Astrocyte (in vitro differentiated cells and primary cell): ENCODE measurements around the gene GIPC2. TPM values are rescaled to one million over a fixed set of nuclear protein-coding genes. Genes with fewer than 3 reads are reported as not detected.
"Not testable (repeated sequence)": the region's sequence is repeated elsewhere in the genome, so short reads cannot be mapped to it uniquely, and the experiment has no call there.

Experiments
- DNase-seq: peaks from one replicate; pipeline ENCODE4 v3.0.0-alpha.2; 2010; ENCODE audit warnings: low read depth
- FAIRE-seq: peaks from 2 replicates; lab custom pipeline; 2011; peaks lifted over from hg19 to GRCh38; lab: Jason Lieb, UNC
- H2AFZ ChIP-seq: 2 replicates; pipeline ENCODE4 v1.6.0; 2012; ENCODE audit warnings: low read depth, low read length, inconsistent platforms
- H3K27ac ChIP-seq: 2 replicates; pipeline ENCODE4 v1.5.1; 2011; ENCODE audit warnings: low read depth, low read length, inconsistent platforms
- H3K27me3 ChIP-seq: 2 replicates; pipeline ENCODE4 v1.6.0; 2011; ENCODE audit warnings: low read length, inconsistent platforms; ENCODE audit not compliant: insufficient read depth
- H3K36me3 ChIP-seq: 2 replicates; pipeline ENCODE4 v1.5.1; 2011; ENCODE audit warnings: low read length, inconsistent platforms; ENCODE audit not compliant: insufficient read depth
- H3K4me1 ChIP-seq: 2 replicates; pipeline ENCODE4 v1.5.1; 2011; ENCODE audit warnings: low read length, inconsistent platforms; ENCODE audit not compliant: insufficient read depth
- H3K4me2 ChIP-seq: 2 replicates; pipeline ENCODE4 v1.6.0; 2012; ENCODE audit warnings: low read length, inconsistent platforms
- H3K4me3 ChIP-seq: 2 replicates; pipeline ENCODE4 v1.5.1; 2011; ENCODE audit warnings: low read depth, mild to moderate bottlenecking, low read length, inconsistent platforms; ENCODE audit not compliant: insufficient read depth
- H3K79me2 ChIP-seq: 2 replicates; pipeline ENCODE4 v1.6.0; 2012; ENCODE audit warnings: mild to moderate bottlenecking, low read length, inconsistent platforms; ENCODE audit not compliant: insufficient read depth
- H3K9ac ChIP-seq: 2 replicates; pipeline ENCODE4 v1.6.0; 2012; ENCODE audit warnings: mild to moderate bottlenecking, low read length, inconsistent platforms
- H3K9me3 ChIP-seq: 2 replicates; pipeline ENCODE4 v1.5.1; 2012; ENCODE audit warnings: low read depth, mild to moderate bottlenecking, low read length, inconsistent platforms; ENCODE audit not compliant: insufficient read depth
- H4K20me1 ChIP-seq: 2 replicates; pipeline ENCODE4 v1.6.0; 2012; ENCODE audit warnings: low read length, inconsistent platforms; ENCODE audit not compliant: insufficient read depth
- H3K27ac Mint-ChIP-seq: one replicate; pipeline ENCODE4 v1.8.0; 2021; ENCODE audit warnings: mild to moderate bottlenecking, mixed read lengths; ENCODE audit not compliant: unreplicated experiment
- H3K27me3 Mint-ChIP-seq: one replicate; pipeline ENCODE4 v1.8.0; 2021; ENCODE audit warnings: low read depth, mixed read lengths; ENCODE audit not compliant: unreplicated experiment
- H3K36me3 Mint-ChIP-seq: one replicate; pipeline ENCODE4 v1.8.0; 2021; ENCODE audit warnings: low read depth, mixed read lengths; ENCODE audit not compliant: unreplicated experiment
- H3K4me1 Mint-ChIP-seq: one replicate; pipeline ENCODE4 v1.8.0; 2021; ENCODE audit warnings: low read depth, mixed read lengths; ENCODE audit not compliant: unreplicated experiment
- H3K4me3 Mint-ChIP-seq: one replicate; pipeline ENCODE4 v1.8.0; 2021; ENCODE audit warnings: mild to moderate bottlenecking, moderate library complexity, mixed read lengths; ENCODE audit not compliant: unreplicated experiment
- H3K9me3 Mint-ChIP-seq: one replicate; pipeline ENCODE4 v1.8.0; 2021; ENCODE audit warnings: mild to moderate bottlenecking, mixed read lengths; ENCODE audit not compliant: unreplicated experiment
- EZH2 ChIP-seq: IDR thresholded peaks from 2 replicates; pipeline ENCODE4 v1.6.1; 2012; ENCODE audit warnings: mild to moderate bottlenecking, low read length, inconsistent platforms; ENCODE audit not compliant: insufficient read depth
- total RNA-seq: library from RNA; stranded (reverse); gene quantifications from 2 replicates; pipeline ENCODE4 v1.2.1, GENCODE V29; 2021
- TF ChIP-seq, protein P1 (sequence below): IDR thresholded peaks from 2 replicates; pipeline ENCODE4 v1.5.1; 2011; ENCODE audit warnings: low read depth, mild to moderate bottlenecking, inconsistent platforms, low read length, moderate library complexity; ENCODE audit not compliant: insufficient read depth

The GIPC2 gene
- total RNA-seq, 1 donor from 2014 or later, result not detected

DNA sequence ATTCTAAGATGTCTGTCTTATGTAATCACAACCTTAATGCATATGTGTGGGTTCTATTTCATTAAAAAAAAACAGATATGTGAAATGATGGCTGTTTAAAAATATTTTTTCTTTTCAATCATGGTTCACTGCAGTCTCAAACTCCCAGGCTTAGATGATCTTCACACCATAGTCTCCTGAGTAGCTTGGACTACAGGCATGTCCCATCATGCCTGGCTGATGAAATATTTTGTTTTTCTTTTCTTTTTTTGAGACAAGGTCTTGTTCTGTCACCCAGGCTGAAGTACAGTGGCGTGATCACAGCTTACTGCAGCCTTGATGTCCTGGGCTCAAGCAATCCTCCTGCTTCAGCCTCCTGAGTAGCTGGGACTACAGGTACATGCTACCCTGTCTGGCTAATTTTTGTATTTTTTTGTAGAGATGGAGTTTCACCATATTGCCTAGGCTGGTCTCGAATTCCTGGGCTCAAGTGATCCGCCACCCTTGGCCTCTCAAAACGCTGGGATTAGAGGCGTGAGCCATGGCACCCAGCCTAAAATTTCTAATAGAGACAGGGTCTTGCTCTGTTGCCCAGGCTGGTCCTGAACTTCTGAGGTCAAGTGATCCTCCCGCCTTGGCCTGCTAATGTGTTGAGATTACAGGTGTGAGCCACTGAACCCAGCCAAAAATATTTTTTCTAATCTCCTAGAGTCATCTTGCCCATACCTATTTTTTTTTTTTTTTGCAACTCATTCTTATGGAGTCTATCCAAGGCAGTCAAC is 67.6 kb downstream of the GIPC2 start:
- no peak overlapping the region for H3K4me2 ChIP-seq
- Mint-ChIP-seq H3K36me3 (no peaks in the 10 kb centered on the region), H3K27me3 (peaks cover 2% of the 10 kb centered on the region), H3K4me1 (no peaks in the 10 kb centered on the region), H3K9me3 (no peaks in the 10 kb centered on the region), H3K27ac (no peak overlapping the region), H3K4me3 (no peak overlapping the region)
- no peaks in the 10 kb centered on the region for H3K79me2 ChIP-seq
- FAIRE-seq (no peak), DNase-seq (no peak)
- H3K9ac ChIP-seq, result no peak overlapping the region
- H3K4me1 ChIP-seq, result no peaks in the 10 kb centered on the region
- TF ChIP-seq, protein P1, sequence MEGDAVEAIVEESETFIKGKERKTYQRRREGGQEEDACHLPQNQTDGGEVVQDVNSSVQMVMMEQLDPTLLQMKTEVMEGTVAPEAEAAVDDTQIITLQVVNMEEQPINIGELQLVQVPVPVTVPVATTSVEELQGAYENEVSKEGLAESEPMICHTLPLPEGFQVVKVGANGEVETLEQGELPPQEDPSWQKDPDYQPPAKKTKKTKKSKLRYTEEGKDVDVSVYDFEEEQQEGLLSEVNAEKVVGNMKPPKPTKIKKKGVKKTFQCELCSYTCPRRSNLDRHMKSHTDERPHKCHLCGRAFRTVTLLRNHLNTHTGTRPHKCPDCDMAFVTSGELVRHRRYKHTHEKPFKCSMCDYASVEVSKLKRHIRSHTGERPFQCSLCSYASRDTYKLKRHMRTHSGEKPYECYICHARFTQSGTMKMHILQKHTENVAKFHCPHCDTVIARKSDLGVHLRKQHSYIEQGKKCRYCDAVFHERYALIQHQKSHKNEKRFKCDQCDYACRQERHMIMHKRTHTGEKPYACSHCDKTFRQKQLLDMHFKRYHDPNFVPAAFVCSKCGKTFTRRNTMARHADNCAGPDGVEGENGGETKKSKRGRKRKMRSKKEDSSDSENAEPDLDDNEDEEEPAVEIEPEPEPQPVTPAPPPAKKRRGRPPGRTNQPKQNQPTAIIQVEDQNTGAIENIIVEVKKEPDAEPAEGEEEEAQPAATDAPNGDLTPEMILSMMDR, result no peak
- no peak for TF ChIP-seq EZH2
- no peaks in the 10 kb centered on the region for H3K9me3 ChIP-seq
- no peak overlapping the region for H2AFZ ChIP-seq
- H3K27me3 ChIP-seq, result no peaks in the 10 kb centered on the region
- no peaks in the 10 kb centered on the region for H3K36me3 ChIP-seq
- H4K20me1 ChIP-seq, result no peaks in the 10 kb centered on the region
- H3K4me3 ChIP-seq, result no peak overlapping the region
- no peak overlapping the region for H3K27ac ChIP-seq

DNA sequence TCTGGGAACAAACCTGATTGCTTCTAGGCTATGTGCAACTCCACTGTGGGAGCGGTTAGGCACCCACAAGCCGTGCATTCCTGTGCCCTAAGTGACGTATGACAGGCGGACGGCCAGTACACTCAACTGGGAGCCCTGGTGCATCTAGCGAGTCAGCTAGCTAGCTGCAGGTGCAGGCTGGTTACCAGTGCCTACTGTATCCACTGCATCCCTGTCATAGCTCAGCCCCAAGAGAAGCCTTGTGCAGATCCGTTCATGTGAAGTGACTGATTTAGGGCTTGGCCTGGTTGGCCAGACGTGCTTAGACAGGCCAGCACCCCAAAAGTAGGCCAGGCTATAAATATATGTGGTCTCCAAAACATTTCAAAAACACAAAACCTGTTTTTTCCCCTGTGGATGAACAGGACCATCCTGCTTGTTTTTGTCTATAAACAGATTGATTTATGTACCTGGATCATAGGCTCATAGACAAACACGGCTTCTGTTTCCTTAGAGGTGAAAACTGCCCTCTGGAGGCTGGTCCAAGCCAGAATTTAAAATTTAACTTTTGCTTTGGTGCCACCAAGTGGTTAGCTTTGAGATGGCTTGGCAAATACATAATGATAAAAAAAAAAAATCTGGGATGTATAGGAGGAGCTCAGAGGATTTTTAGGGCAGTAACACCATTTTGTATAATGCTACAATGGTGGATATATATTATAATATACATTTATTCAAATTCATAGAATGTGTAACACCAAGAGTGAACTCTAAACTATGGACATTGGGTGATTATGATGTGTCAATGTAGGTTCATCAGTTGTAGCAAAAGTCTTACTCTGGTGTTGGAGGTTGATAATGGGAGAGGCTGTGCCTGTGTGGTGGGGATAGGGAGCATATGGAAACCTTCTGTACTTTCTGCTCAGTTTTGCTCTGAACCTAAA is 68.5 kb downstream of the GIPC2 start:
- Mint-ChIP-seq H3K36me3 (no peaks in the 10 kb centered on the region), H3K4me3 (no peak overlapping the region), H3K4me1 (no peaks in the 10 kb centered on the region), H3K27me3 (peaks cover 2% of the 10 kb centered on the region), H3K9me3 (no peaks in the 10 kb centered on the region), H3K27ac (no peak overlapping the region)
- Histone ChIP-seq H2AFZ (no peak overlapping the region), H3K27me3 (no peaks in the 10 kb centered on the region), H3K9ac (no peak overlapping the region), H4K20me1 (no peaks in the 10 kb centered on the region), H3K79me2 (no peaks in the 10 kb centered on the region), H3K27ac (no peak overlapping the region), H3K9me3 (no peaks in the 10 kb centered on the region), H3K4me1 (no peaks in the 10 kb centered on the region), H3K4me2 (no peak overlapping the region), H3K36me3 (no peaks in the 10 kb centered on the region), H3K4me3 (no peak overlapping the region)
- FAIRE-seq, result no peak
- TF ChIP-seq EZH2, result no peak
- TF ChIP-seq, protein P1, result peak; percentile 95
- DNase-seq, result peak; percentile 56

DNA sequence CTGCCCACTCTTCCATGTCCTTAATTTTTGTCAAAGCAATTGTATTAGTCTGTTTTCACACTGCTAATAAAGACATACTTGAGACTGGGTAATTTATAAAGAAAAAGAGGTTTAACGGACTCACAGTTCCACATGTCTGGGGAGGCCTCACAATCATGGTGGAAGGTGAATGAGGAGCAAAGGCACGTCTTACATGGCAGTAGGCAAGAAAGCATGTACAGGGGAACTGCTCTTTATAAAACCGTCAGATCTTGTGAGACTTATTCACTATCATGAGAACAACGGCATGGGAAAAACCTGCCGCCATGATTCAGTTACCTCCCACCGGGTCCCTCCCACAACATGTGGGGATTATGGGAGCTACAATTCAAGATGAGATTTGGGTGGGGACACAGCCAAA is 74.7 kb downstream of the GIPC2 start:
- not testable (repeated sequence) for H3K9me3 ChIP-seq, H3K27ac Mint-ChIP-seq, H3K9me3 Mint-ChIP-seq, H3K9ac ChIP-seq, H3K4me3 Mint-ChIP-seq, H3K27me3 Mint-ChIP-seq, H2AFZ ChIP-seq, H3K36me3 Mint-ChIP-seq, FAIRE-seq, H3K36me3 ChIP-seq, H3K27me3 ChIP-seq, H3K27ac ChIP-seq, DNase-seq, H3K79me2 ChIP-seq, H4K20me1 ChIP-seq, H3K4me1 Mint-ChIP-seq, H3K4me2 ChIP-seq, H3K4me1 ChIP-seq, H3K4me3 ChIP-seq
